ENCODE data around the gene EVX2.

Gene EVX2

DNA sequence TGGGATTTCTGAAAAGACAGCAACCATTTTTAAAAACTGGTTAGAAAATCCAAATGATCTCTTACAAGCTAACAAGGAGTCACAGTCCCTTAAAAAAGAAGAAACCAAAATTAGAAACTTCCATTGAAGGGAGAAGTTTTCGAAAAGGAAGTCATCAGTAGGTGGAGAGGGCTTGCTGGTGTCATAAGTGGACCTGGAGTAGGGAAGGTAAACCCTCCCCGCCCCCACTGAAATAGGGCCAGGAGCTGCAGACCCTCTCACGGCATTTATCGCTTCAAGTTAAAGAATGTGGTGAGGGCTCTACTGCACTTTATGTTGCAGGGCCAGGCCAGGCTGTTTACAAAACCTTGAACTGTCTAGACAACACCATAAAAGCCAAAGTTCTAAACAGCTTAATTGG lies 26.2 kb upstream of the EVX2 start:
- H3K36me3 ChIP-seq (ENCODE audit: control insufficient read depth, insufficient read depth, low read length), result no peaks in the 10 kb centered on the region
- peaks cover 3% of the 10 kb centered on the region for H3K27me3 ChIP-seq (replicated peaks; ENCODE audit: control insufficient read depth, insufficient read depth, low read length)
- TF ChIP-seq, protein P1, sequence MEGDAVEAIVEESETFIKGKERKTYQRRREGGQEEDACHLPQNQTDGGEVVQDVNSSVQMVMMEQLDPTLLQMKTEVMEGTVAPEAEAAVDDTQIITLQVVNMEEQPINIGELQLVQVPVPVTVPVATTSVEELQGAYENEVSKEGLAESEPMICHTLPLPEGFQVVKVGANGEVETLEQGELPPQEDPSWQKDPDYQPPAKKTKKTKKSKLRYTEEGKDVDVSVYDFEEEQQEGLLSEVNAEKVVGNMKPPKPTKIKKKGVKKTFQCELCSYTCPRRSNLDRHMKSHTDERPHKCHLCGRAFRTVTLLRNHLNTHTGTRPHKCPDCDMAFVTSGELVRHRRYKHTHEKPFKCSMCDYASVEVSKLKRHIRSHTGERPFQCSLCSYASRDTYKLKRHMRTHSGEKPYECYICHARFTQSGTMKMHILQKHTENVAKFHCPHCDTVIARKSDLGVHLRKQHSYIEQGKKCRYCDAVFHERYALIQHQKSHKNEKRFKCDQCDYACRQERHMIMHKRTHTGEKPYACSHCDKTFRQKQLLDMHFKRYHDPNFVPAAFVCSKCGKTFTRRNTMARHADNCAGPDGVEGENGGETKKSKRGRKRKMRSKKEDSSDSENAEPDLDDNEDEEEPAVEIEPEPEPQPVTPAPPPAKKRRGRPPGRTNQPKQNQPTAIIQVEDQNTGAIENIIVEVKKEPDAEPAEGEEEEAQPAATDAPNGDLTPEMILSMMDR (IDR thresholded peaks at IDR 0.05; ENCODE audit: insufficient read depth, low read length, poor library complexity, severe bottlenecking), result no peak
- no peak overlapping the region for H3K4me3 ChIP-seq (replicated peaks; ENCODE audit: low read depth, low read length)
- no peak for DNase-seq (ENCODE audit: extremely low read depth, insufficient read length)

DNA sequence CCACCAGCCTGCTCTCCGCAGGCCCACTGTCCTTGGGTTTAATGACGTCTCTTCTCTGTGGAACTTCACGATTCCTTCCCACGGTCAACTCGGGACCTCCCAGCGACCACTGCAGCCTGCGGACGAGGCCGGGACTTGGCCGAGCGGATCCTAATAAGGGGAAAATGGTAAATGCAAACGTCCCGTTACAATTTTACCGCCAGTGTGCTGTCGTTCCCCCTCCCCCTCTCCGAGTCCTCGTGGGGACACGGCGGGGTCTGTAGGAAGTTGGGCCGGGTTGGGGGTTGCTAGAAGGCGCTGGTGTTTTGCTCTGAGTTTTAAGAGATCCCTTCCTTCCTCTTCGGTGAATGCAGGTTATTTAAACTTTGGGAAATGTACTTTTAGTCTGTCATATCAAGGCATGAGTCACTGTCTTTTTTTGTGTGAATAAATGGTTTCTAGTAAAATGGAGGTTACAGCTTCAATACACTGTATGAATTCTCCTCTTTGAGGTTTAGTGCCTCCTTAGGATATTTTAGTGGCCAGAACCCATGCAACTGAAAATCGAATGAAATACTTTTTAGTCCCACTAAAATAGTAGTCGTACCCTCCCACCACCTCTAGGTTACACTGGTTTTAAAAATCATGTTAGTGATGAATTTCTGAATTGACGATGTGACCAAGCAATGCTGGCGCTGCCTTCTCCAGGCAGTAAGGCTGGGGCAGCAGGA lies 25.6 kb upstream of the EVX2 start:
- Histone ChIP-seq H3K36me3 (ENCODE audit: control insufficient read depth, insufficient read depth, low read length) (no peaks in the 10 kb centered on the region), H3K4me3 (replicated peaks; ENCODE audit: low read depth, low read length) (no peak overlapping the region), H3K27me3 (replicated peaks; ENCODE audit: control insufficient read depth, insufficient read depth, low read length) (peaks cover 3% of the 10 kb centered on the region)
- TF ChIP-seq, protein P1 (IDR thresholded peaks at IDR 0.05; ENCODE audit: insufficient read depth, low read length, poor library complexity, severe bottlenecking), result no peak
- no peak for DNase-seq (ENCODE audit: extremely low read depth, insufficient read length)

DNA sequence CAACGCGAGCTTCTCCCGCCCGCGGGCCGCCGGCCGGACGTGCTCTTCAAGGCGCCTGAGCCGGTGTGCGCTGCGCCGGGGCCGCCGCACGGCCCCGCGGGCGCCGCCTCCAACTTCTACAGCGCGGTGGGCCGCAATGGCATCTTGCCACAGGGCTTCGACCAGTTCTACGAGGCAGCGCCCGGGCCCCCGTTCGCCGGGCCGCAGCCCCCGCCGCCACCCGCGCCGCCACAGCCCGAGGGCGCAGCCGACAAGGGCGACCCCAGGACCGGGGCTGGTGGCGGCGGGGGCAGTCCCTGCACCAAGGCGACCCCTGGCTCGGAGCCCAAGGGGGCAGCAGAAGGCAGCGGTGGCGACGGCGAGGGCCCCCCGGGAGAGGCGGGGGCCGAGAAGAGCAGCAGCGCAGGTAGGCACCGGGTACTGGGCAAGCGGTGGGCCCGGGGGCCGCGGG lies 24.0 kb upstream of the EVX2 start:
- H3K4me3 ChIP-seq (replicated peaks; ENCODE audit: low read depth, low read length), result no peak overlapping the region
- H3K27me3 ChIP-seq (replicated peaks; ENCODE audit: control insufficient read depth, insufficient read depth, low read length), result peaks cover 3% of the 10 kb centered on the region
- no peaks in the 10 kb centered on the region for H3K36me3 ChIP-seq (ENCODE audit: control insufficient read depth, insufficient read depth, low read length)
- TF ChIP-seq, protein P1 (IDR thresholded peaks at IDR 0.05; ENCODE audit: insufficient read depth, low read length, poor library complexity, severe bottlenecking), result no peak
- DNase-seq (ENCODE audit: extremely low read depth, insufficient read length), result no peak

DNA sequence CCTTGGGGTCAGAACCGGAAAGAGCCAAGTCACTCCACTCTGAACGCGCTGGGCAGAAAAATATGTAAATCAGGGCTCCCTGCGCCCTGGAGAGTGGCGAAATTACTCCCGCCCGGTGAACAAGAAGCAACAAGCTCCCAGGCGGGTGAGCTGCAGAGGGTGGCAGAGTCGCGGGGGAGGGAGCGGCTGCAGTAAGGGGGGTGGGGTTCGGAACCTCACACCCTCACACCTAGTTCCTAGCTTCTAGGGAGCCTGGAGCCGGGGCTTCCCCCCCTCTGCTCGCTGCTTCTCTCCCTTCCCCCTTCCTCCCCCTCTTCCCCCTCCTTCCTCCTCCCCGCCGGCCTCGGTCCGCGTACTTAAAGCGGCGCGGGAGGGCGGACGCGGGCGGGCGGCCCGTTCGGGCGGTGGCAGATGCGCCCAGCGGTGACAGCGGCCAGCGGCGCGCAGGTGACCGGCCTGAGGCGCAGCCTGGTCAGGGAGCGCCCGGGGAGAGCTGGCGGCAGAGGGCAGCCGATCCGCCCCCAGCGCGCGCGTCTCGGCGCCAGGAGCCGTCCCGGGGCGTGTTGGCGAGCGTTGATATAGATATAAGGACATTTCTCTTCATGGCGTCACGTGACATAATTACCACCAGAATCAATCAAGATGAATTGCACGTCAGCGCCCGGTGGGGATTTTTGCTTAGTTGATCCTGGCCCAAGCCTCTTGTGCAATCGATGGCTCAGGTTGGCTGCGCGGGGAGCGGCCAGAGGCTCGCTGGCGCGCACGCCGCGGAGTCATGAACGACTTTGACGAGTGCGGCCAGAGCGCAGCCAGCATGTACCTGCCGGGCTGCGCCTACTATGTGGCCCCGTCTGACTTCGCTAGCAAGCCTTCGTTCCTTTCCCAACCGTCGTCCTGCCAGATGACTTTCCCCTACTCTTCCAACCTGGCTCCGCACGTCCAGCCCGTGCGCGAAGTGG lies 23.1 kb upstream of the EVX2 start, which contains the start of gene HOXD11:
HOXD11 (plus strand) TSS at position 700 of the 959 bp plus-strand sequence; CDS start at position 776, 76 bp downstream.
- TF ChIP-seq, protein P1 (IDR thresholded peaks at IDR 0.05; ENCODE audit: insufficient read depth, low read length, poor library complexity, severe bottlenecking), result no peak
- DNase-seq (ENCODE audit: extremely low read depth, insufficient read length), result no peak
- Histone ChIP-seq H3K36me3 (ENCODE audit: control insufficient read depth, insufficient read depth, low read length) (no peaks in the 10 kb centered on the region), H3K27me3 (replicated peaks; ENCODE audit: control insufficient read depth, insufficient read depth, low read length) (peaks cover 1% of the 10 kb centered on the region; the same call in 1 of the 2 replicates), H3K4me3 (replicated peaks; ENCODE audit: low read depth, low read length) (no peak within 1 kb of the TSS)

DNA sequence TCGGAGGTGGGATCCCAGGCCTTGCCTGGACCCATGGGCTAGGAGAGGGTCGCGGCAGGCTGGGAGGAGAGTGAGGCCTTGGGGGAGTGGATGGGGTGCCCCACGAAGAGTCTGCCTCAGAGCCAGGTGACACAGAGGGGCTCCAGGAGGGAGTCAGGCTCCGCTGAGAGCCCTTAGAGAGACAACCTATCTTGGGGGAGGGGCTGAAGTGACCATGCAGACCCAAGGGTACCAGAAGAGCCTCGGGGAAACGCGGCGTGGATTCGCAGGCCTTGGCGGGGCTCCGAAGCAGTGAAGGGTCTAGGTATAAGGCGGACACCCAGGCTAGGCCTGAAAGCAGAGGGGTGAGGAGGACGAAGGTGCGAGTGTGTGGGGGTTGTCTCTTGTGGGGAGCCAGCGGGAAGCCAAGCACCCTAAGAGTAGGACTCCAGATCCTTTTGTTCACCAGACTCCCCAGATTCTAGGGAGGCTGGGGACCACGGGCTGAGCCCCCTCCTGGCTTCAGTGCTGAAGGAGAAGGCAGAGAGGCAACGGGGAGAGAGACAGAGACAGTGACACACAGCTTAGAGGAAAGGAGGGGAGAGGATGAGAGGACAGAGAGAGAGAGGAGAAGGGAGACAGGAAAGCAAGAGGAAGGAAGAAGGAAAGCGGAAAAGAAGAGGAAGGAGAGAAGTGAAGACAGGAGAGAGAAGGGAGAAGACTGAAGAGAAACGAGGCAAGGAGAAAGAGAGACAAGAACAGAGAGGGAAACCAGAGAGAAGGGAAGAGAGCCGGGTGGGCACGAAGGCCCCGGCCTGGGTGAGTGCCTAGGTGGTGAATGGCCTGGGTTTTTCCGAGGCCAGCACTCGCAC lies 22.2 kb upstream of the EVX2 start:
- Histone ChIP-seq H3K27me3 (replicated peaks; ENCODE audit: control insufficient read depth, insufficient read depth, low read length) (no peaks in the 10 kb centered on the region; the same call in 1 of the 2 replicates), H3K4me3 (replicated peaks; ENCODE audit: low read depth, low read length) (no peak overlapping the region), H3K36me3 (ENCODE audit: control insufficient read depth, insufficient read depth, low read length) (no peaks in the 10 kb centered on the region)
- TF ChIP-seq, protein P1 (IDR thresholded peaks at IDR 0.05; ENCODE audit: insufficient read depth, low read length, poor library complexity, severe bottlenecking), result no peak
- no peak for DNase-seq (ENCODE audit: extremely low read depth, insufficient read length)
